ENCODE results near the gene AMZ2. TPM values are rescaled to one million over a fixed set of nuclear protein-coding genes. Genes with fewer than 3 reads are reported as not detected.
"Not testable (repeated sequence)": the region's sequence is repeated elsewhere in the genome, so short reads cannot be mapped to it uniquely, and the experiment has no call there.

Gene AMZ2
- total RNA-seq, 1 donor from 2014 or later, result 76.2 TPM

GRCh38 chr17:68257934-68258333 is 10.1 kb downstream of the AMZ2 start:
- Histone ChIP-seq H3K4me1 (ENCODE audit: insufficient read depth, low read length) (peaks cover 2% of the 10 kb centered on the region), H4K20me1 (ENCODE audit: insufficient read depth, low read length) (no peaks in the 10 kb centered on the region), H3K79me2 (ENCODE audit: insufficient read depth, low read length) (no peaks in the 10 kb centered on the region), H3K4me3 (ENCODE audit: insufficient read depth, low read depth, low read length) (no peak overlapping the region), H2AFZ (ENCODE audit: low read depth, low read length) (no peak overlapping the region), H3K27ac (ENCODE audit: low read depth, low read length) (no peak overlapping the region), H3K9ac (ENCODE audit: low read length) (no peak overlapping the region), H3K36me3 (ENCODE audit: insufficient read depth, low read length) (peaks cover 5% of the 10 kb centered on the region), H3K9me3 (ENCODE audit: insufficient read depth, low read depth, low read length) (no peaks in the 10 kb centered on the region), H3K4me2 (ENCODE audit: low read length) (no peak overlapping the region), H3K27me3 (ENCODE audit: insufficient read depth, low read length) (no peaks in the 10 kb centered on the region)
- H3K27ac Mint-ChIP-seq (ENCODE audit: unreplicated experiment), result no peak overlapping the region
- H3K9me3 Mint-ChIP-seq (ENCODE audit: unreplicated experiment), result no peaks in the 10 kb centered on the region
- H3K4me1 Mint-ChIP-seq (ENCODE audit: low read depth, unreplicated experiment), result peaks cover 3% of the 10 kb centered on the region
- H3K36me3 Mint-ChIP-seq (ENCODE audit: low read depth, unreplicated experiment), result peaks cover 4% of the 10 kb centered on the region
- H3K4me3 Mint-ChIP-seq (ENCODE audit: unreplicated experiment), result no peak overlapping the region
- DNase-seq (ENCODE audit: low read depth), result no peak
- H3K27me3 Mint-ChIP-seq (ENCODE audit: low read depth, unreplicated experiment), result no peaks in the 10 kb centered on the region
- TF ChIP-seq EZH2 (IDR thresholded peaks at IDR 0.05; ENCODE audit: insufficient read depth, low read length) (no peak), CTCF (IDR thresholded peaks at IDR 0.05; ENCODE audit: insufficient read depth, low read depth, low read length) (no peak)
- FAIRE-seq, result no peak

- H4K20me1 ChIP-seq (ENCODE audit: insufficient read depth, low read length); H3K9me3 ChIP-seq (ENCODE audit: insufficient read depth, low read depth, low read length); H3K36me3 ChIP-seq (ENCODE audit: insufficient read depth, low read length); H3K4me1 Mint-ChIP-seq (ENCODE audit: low read depth, unreplicated experiment); FAIRE-seq; H3K4me1 ChIP-seq (ENCODE audit: insufficient read depth, low read length); H3K36me3 Mint-ChIP-seq (ENCODE audit: low read depth, unreplicated experiment); H3K27ac ChIP-seq (ENCODE audit: low read depth, low read length); H3K9me3 Mint-ChIP-seq (ENCODE audit: unreplicated experiment); H3K27me3 Mint-ChIP-seq (ENCODE audit: low read depth, unreplicated experiment); H3K79me2 ChIP-seq (ENCODE audit: insufficient read depth, low read length); H3K27me3 ChIP-seq (ENCODE audit: insufficient read depth, low read length): not testable (repeated sequence)
- H3K4me3 Mint-ChIP-seq (ENCODE audit: unreplicated experiment), result peak overlapping the region; percentile 63
- peak overlapping the region; percentile 6 for H3K27ac Mint-ChIP-seq (ENCODE audit: unreplicated experiment)
- Histone ChIP-seq H2AFZ (ENCODE audit: low read depth, low read length) (peak overlapping the region; percentile 34), H3K4me2 (ENCODE audit: low read length) (peak overlapping the region; percentile 73), H3K9ac (ENCODE audit: low read length) (peak overlapping the region; percentile 27), H3K4me3 (ENCODE audit: insufficient read depth, low read depth, low read length) (peak overlapping the region; percentile 23)
- DNase-seq (ENCODE audit: low read depth), result peak; percentile 2
Observed at GRCh38 chr17:68258890-68259647, 11.2 kb downstream of the AMZ2 start.

- H3K9me3 Mint-ChIP-seq (ENCODE audit: unreplicated experiment); H3K4me1 ChIP-seq (ENCODE audit: insufficient read depth, low read length); H3K27ac Mint-ChIP-seq (ENCODE audit: unreplicated experiment); H3K9ac ChIP-seq (ENCODE audit: low read length); H3K27me3 ChIP-seq (ENCODE audit: insufficient read depth, low read length); H3K27ac ChIP-seq (ENCODE audit: low read depth, low read length); H3K27me3 Mint-ChIP-seq (ENCODE audit: low read depth, unreplicated experiment); H3K4me1 Mint-ChIP-seq (ENCODE audit: low read depth, unreplicated experiment); H3K79me2 ChIP-seq (ENCODE audit: insufficient read depth, low read length); FAIRE-seq; H3K9me3 ChIP-seq (ENCODE audit: insufficient read depth, low read depth, low read length); DNase-seq (ENCODE audit: low read depth); H3K36me3 Mint-ChIP-seq (ENCODE audit: low read depth, unreplicated experiment); H4K20me1 ChIP-seq (ENCODE audit: insufficient read depth, low read length); H3K36me3 ChIP-seq (ENCODE audit: insufficient read depth, low read length): not testable (repeated sequence)
- Histone ChIP-seq H3K4me3 (ENCODE audit: insufficient read depth, low read depth, low read length) (peak overlapping the region; percentile 23), H3K4me2 (ENCODE audit: low read length) (peak overlapping the region; percentile 73), H2AFZ (ENCODE audit: low read depth, low read length) (peak overlapping the region; percentile 24)
- H3K4me3 Mint-ChIP-seq (ENCODE audit: unreplicated experiment), result peak overlapping the region; percentile 63
Observed at GRCh38 chr17:68259648-68259951, 11.8 kb downstream of the AMZ2 start.

Data from astrocyte (in vitro differentiated cells and primary cell).